Trophoblast cell (in vitro differentiated cells and primary cell): ENCODE results near the gene SLC7A8. TPM values are rescaled to one million over a fixed set of nuclear protein-coding genes. Genes with fewer than 3 reads are reported as not detected.
"Not testable (repeated sequence)": the region's sequence is repeated elsewhere in the genome, so short reads cannot be mapped to it uniquely, and the experiment has no call there.

Source experiments
- DNase-seq, 2 donors: peaks; one replicate each; pipeline ENCODE4 v3.0.0-alpha.2; 2016
- H2AFZ ChIP-seq: 2 replicates; pipeline ENCODE4 v1.6.1; 2013; ENCODE audit warnings: low read length, moderate library complexity, mild to moderate bottlenecking; ENCODE audit not compliant: insufficient read depth, poor library complexity
- H2AK5ac ChIP-seq: 2 replicates; pipeline ENCODE4 v1.6.1; 2013; ENCODE audit warnings: mild to moderate bottlenecking, low read length
- H2BK120ac ChIP-seq: 2 replicates; pipeline ENCODE4 v1.6.1; 2013; ENCODE audit warnings: low read length, mild to moderate bottlenecking, moderate library complexity; ENCODE audit not compliant: insufficient read depth, poor library complexity
- H2BK12ac ChIP-seq: 2 replicates; pipeline ENCODE4 v1.6.1; 2013; ENCODE audit warnings: mild to moderate bottlenecking, low read length, moderate library complexity
- H2BK5ac ChIP-seq: 2 replicates; pipeline ENCODE4 v1.6.1; 2013; ENCODE audit warnings: low read length, low read depth, moderate library complexity, mild to moderate bottlenecking; ENCODE audit not compliant: poor library complexity
- H3K14ac ChIP-seq: 2 replicates; pipeline ENCODE4 v1.6.1; 2013; ENCODE audit warnings: mild to moderate bottlenecking, low read length
- H3K18ac ChIP-seq: 2 replicates; pipeline ENCODE4 v1.6.1; 2013; ENCODE audit warnings: mild to moderate bottlenecking, low read length
- H3K23ac ChIP-seq: 2 replicates; pipeline ENCODE4 v1.6.1; 2013; ENCODE audit warnings: low read length
- H3K27ac ChIP-seq: 2 replicates; pipeline ENCODE4 v1.5.1; 2013; ENCODE audit warnings: low read depth, mild to moderate bottlenecking, inconsistent platforms, low read length, moderate library complexity
- H3K27me3 ChIP-seq: 2 replicates; pipeline ENCODE4 v1.6.1; 2013; ENCODE audit warnings: inconsistent platforms, mild to moderate bottlenecking, low read length, moderate library complexity; ENCODE audit not compliant: insufficient read depth
- H3K36me3 ChIP-seq, 2 experiments: 1 replicate in 1 of 2; 2 replicates in 1 of 2; pipeline ENCODE4 v1.6.1; 2013; ENCODE audit warnings: low read length in 2 of 2, mild to moderate bottlenecking in 2 of 2, moderate library complexity in 1 of 2; ENCODE audit not compliant: insufficient read depth in 2 of 2, control insufficient read depth in 1 of 2
- H3K4ac ChIP-seq: 2 replicates; pipeline ENCODE4 v1.6.1; 2013; ENCODE audit warnings: low read depth, mild to moderate bottlenecking, low read length, moderate library complexity
- H3K4me1 ChIP-seq, 2 experiments: 1 replicate in 1 of 2; 2 replicates in 1 of 2; pipeline ENCODE4 v1.6.1; 2013; ENCODE audit warnings: low read length in 2 of 2, mild to moderate bottlenecking in 2 of 2, moderate library complexity in 1 of 2; ENCODE audit not compliant: insufficient read depth in 2 of 2, control insufficient read depth in 1 of 2
- H3K4me2 ChIP-seq: 2 replicates; pipeline ENCODE4 v1.6.1; 2013; ENCODE audit warnings: inconsistent platforms, mild to moderate bottlenecking, low read length, moderate library complexity
- H3K4me3 ChIP-seq: 2 replicates; pipeline ENCODE4 v1.5.1; 2013; ENCODE audit warnings: mild to moderate bottlenecking, low read depth, low read length, inconsistent platforms
- H3K79me1 ChIP-seq: one replicate; pipeline ENCODE4 v1.6.1; 2013; ENCODE audit warnings: low read length
- H3K79me2 ChIP-seq: 2 replicates; pipeline ENCODE4 v1.6.1; 2013; ENCODE audit warnings: low read length, mild to moderate bottlenecking; ENCODE audit not compliant: control insufficient read depth, insufficient read depth, poor library complexity
- H3K9ac ChIP-seq: 2 replicates; pipeline ENCODE4 v1.6.1; 2013; ENCODE audit warnings: mild to moderate bottlenecking, low read length
- H3K9me3 ChIP-seq: 2 replicates; pipeline ENCODE4 v1.6.1; 2013; ENCODE audit warnings: low read depth, mild to moderate bottlenecking, control low read depth, inconsistent platforms, low read length; ENCODE audit not compliant: insufficient read depth
- H4K12ac ChIP-seq: 2 replicates; pipeline ENCODE4 v1.6.1; 2013; ENCODE audit warnings: low read depth, mild to moderate bottlenecking, low read length, moderate library complexity
- H4K8ac ChIP-seq: 2 replicates; pipeline ENCODE4 v1.6.1; 2013; ENCODE audit warnings: low read depth, mild to moderate bottlenecking, low read length, moderate library complexity
- H4K91ac ChIP-seq: one replicate; pipeline ENCODE4 v1.6.1; 2013; ENCODE audit warnings: low read depth, mild to moderate bottlenecking, low read length, moderate library complexity
- WGBS: extraction: QIAGEN DNeasy Blood & Tissue Kit; methylation state at CpG from one replicate; pipeline ENCODE4 v1.1.7; 2013; ENCODE audit warnings: missing lambda C conversion rate; ENCODE audit not compliant: insufficient read length, insufficient coverage; ENCODE audit errors: extremely low coverage; 5-methylcytosine and 5-hydroxymethylcytosine counted together
- polyA plus RNA-seq: library from polyadenylated mRNA; stranded (reverse); fragments of 200-250 nt; gene quantifications from 2 replicates; pipeline ENCODE4 v1.2.3, GENCODE V29; 2013

Gene SLC7A8
- polyA plus RNA-seq: 715 and 802 TPM in 2 replicates

DNA sequence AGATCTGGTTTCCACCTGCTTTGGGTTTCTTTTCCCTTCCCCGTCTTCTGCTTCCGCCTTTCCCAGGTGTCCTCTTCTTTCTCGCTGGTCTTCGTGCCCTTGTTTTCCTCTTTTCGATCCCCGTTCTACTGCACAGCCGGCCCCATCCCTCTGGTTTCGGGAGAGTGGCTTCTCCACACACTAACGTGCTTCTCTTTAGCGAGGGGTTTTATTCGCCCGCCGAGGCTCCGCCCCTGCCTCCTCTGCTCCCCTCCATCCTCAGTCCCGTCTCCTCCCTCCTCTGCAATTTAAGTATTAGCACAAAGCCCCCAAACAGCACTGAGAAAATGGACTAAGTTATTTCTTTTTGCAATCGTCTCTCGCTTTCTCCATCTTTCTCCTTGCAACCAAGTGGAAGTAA is at the start of gene SLC7A8:
SLC7A8 (minus strand) TSS at position 182 of the 400 bp plus-strand sequence. CDS start 746 bp downstream, outside the sequence.
- no peak within 1 kb of the TSS for H3K23ac ChIP-seq
- peak within 1 kb of the TSS; percentile 9 for H3K27ac ChIP-seq
- no peak within 1 kb of the TSS for H3K14ac ChIP-seq
- peak within 1 kb of the TSS; percentile 6 for H2BK120ac ChIP-seq
- no peak within 1 kb of the TSS for H3K4ac ChIP-seq
- peak within 1 kb of the TSS; percentile 70 for H4K8ac ChIP-seq
- no peak within 1 kb of the TSS for H4K12ac ChIP-seq
- no peaks in the 10 kb centered on the region for H3K9me3 ChIP-seq
- peak within 1 kb of the TSS; percentile 33 for H4K91ac ChIP-seq
- H3K4me1 ChIP-seq: no peaks in the 10 kb centered on the region
- H3K27me3 ChIP-seq: no peaks in the 10 kb centered on the region
- DNase-seq: no peak
- H2AK5ac ChIP-seq: no peak within 1 kb of the TSS
- no CpG with 5 or more reads among the region's 17 CpGs for WGBS
- H3K9ac ChIP-seq: no peak within 1 kb of the TSS
- H3K79me1 ChIP-seq: peaks cover 15% of the 10 kb centered on the region
- H3K18ac ChIP-seq: no peak within 1 kb of the TSS
- H2BK5ac ChIP-seq: no peak within 1 kb of the TSS
- H3K4me3 ChIP-seq: peak within 1 kb of the TSS; percentile 42
- H3K79me2 ChIP-seq: peaks cover 5% of the 10 kb centered on the region
- peak within 1 kb of the TSS; percentile 81 for H2AFZ ChIP-seq
- peak within 1 kb of the TSS; percentile 74 for H3K4me2 ChIP-seq
- H2BK12ac ChIP-seq: no peak within 1 kb of the TSS
- no peaks in the 10 kb centered on the region for H3K36me3 ChIP-seq

DNA sequence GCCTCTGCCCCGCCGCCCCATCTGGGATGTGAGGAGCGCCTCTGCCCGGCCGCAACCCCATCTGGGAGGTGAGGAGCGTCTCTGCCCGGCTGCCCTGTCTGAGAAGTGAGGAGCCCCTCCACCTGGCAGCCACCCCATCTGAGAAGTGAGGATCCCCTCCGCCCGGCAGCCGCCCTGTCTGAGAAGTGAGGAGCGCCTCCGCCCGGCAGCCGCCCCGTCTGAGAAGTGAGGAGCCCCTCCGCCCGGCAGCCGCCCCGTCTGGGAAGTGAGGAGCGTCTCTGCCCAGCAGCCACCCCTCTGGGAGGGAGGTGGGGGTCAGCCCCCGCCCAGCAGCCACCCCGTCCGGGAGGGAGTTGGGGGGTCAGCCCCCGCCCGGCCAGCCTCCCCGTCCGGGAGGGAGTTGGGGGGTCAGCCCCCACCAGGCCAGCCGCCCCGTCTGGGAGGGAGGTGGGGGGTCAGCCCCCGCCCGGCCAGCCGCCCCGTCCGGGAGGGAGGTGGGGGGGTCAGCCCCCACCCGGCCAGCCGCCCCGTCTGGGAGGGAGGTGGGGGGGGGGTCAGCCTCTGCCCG is 48.9 kb upstream of the SLC7A8 start:
- not testable (repeated sequence) for H2BK5ac ChIP-seq, H3K14ac ChIP-seq, H3K9me3 ChIP-seq, H3K9ac ChIP-seq, H3K79me2 ChIP-seq, H2AK5ac ChIP-seq, H2BK120ac ChIP-seq, H3K27me3 ChIP-seq, H3K36me3 ChIP-seq, H3K4me1 ChIP-seq, H2BK12ac ChIP-seq, H2AFZ ChIP-seq, H3K79me1 ChIP-seq, H4K8ac ChIP-seq, H3K18ac ChIP-seq, H3K4me3 ChIP-seq, DNase-seq, H3K4me2 ChIP-seq, H3K23ac ChIP-seq, H3K4ac ChIP-seq, H4K91ac ChIP-seq, H3K27ac ChIP-seq, H4K12ac ChIP-seq
- no CpG with 5 or more reads among the region's 38 CpGs for WGBS

DNA sequence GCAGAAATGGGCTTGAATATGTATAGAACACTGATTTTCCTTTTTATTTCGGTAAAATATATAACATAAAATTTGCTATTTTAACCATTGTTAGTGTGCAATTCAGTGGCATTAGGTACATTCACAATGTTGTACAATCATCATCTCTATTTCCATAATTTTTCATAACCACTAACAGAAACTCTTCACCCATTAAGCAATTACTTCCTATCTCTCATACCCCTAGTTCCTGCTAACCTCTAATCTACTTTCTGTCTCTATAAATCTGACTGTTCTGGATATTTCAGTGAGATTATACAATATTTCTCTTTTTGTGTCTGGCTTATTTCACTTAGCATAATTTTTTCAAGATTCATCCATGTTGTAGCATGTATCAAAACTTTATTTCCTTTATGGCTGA is 45.4 kb upstream of the SLC7A8 start:
- Histone ChIP-seq H4K91ac (no peak overlapping the region), H3K14ac (no peak overlapping the region), H3K18ac (no peak overlapping the region), H3K27ac (no peak overlapping the region), H2AFZ (no peak overlapping the region), H3K79me2 (no peaks in the 10 kb centered on the region), H3K4me2 (no peak overlapping the region), H2BK12ac (no peak overlapping the region), H3K4me1 (no peaks in the 10 kb centered on the region), H3K9ac (no peak overlapping the region), H3K4me3 (no peak overlapping the region), H3K36me3 (no peaks in the 10 kb centered on the region), H3K27me3 (no peaks in the 10 kb centered on the region), H2AK5ac (no peak overlapping the region), H3K4ac (no peak overlapping the region), H3K9me3 (no peaks in the 10 kb centered on the region), H4K12ac (no peak overlapping the region), H3K23ac (no peak overlapping the region), H4K8ac (no peak overlapping the region), H2BK5ac (no peak overlapping the region), H3K79me1 (no peaks in the 10 kb centered on the region), H2BK120ac (no peak overlapping the region)
- no peak for DNase-seq
- WGBS: no CpG with 5 or more reads among the region's 1 CpG

DNA sequence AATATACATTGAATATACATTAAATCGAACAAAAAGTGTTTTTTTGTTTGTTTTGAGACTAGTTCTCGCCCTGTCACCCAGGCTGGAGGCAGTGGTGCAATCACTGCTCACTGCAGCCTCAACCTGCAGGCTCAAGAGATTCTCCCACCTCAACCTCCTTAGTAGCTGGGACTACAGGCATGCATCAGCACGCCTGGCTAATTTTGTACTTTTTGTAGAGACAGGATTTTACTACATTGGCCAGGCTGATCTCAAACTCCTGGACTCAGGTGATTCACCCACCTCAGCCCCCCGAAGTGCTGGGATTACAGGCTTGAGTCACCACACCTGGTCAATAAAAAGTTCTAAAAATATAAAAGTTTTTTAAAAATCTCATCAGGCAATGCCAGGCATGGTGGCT is 44.1 kb upstream of the SLC7A8 start:
- H3K18ac ChIP-seq: no peak overlapping the region
- H2BK12ac ChIP-seq: no peak overlapping the region
- no peak overlapping the region for H4K91ac ChIP-seq
- H2AK5ac ChIP-seq: no peak overlapping the region
- H3K23ac ChIP-seq: no peak overlapping the region
- no peak overlapping the region for H3K4ac ChIP-seq
- H4K8ac ChIP-seq: no peak overlapping the region
- no peak overlapping the region for H3K4me3 ChIP-seq
- H3K36me3 ChIP-seq: no peaks in the 10 kb centered on the region
- no peaks in the 10 kb centered on the region for H3K9me3 ChIP-seq
- no peaks in the 10 kb centered on the region for H3K27me3 ChIP-seq
- no peak overlapping the region for H3K14ac ChIP-seq
- H2BK5ac ChIP-seq: no peak overlapping the region
- H3K4me2 ChIP-seq: no peak overlapping the region
- no peak overlapping the region for H2BK120ac ChIP-seq
- H3K27ac ChIP-seq: no peak overlapping the region
- no peak for DNase-seq
- no peak overlapping the region for H4K12ac ChIP-seq
- H3K79me1 ChIP-seq: no peaks in the 10 kb centered on the region
- no peak overlapping the region for H3K9ac ChIP-seq
- no peak overlapping the region for H2AFZ ChIP-seq
- H3K4me1 ChIP-seq: no peaks in the 10 kb centered on the region
- no peaks in the 10 kb centered on the region for H3K79me2 ChIP-seq
- WGBS: no CpG with 5 or more reads among the region's 4 CpGs
